SK-N-MC (cell line): ENCODE measurements around the gene SMURF2.

Experiments used
- DNase-seq: peaks from one replicate; pipeline ENCODE4 v3.0.0-alpha.2; 2011; ENCODE audit warnings: low read depth, low spot score
- H3K27ac ChIP-seq: fragments of 200-600 bp; sonication (generic); 2 replicates; pipeline ENCODE4 v1.5.1; 2016; ENCODE audit warnings: mixed run types
- H3K36me3 ChIP-seq: fragments of 200-600 bp; sonication (generic); 2 replicates; pipeline ENCODE4 v1.6.1; 2017; ENCODE audit warnings: antibody characterized with exemption, low read length, mixed read lengths; ENCODE audit not compliant: insufficient read depth
- H3K4me3 ChIP-seq: fragments of 200-600 bp; sonication (generic); 2 replicates; pipeline ENCODE4 v1.5.1; 2016
- H3K9ac ChIP-seq: fragments of 200-600 bp; sonication (generic); 2 replicates; pipeline ENCODE4 v1.8.0; 2017; ENCODE audit warnings: mixed run types, mixed read lengths; ENCODE audit not compliant: insufficient read length
- H3K9me3 ChIP-seq: fragments of 200-600 bp; sonication (generic); 2 replicates; pipeline ENCODE4 v1.6.1; 2017; ENCODE audit warnings: low read depth, mild to moderate bottlenecking, antibody characterized with exemption, low read length, moderate library complexity, mixed read lengths
- EZH2 ChIP-seq: fragments of 200-600 bp; sonication (generic); IDR thresholded peaks from one replicate; pipeline ENCODE4 v1.6.1; 2017; ENCODE audit warnings: antibody characterized with exemption
- FOXP2 ChIP-seq: optimal IDR thresholded peaks from 2 replicates; pipeline ENCODE3; 2011; ENCODE audit warnings: mild to moderate bottlenecking, moderate library complexity; ENCODE audit not compliant: insufficient read depth; ENCODE audit errors: extremely low read length, control extremely low read depth
- POLR2AphosphoS5 ChIP-seq: IDR thresholded peaks from 2 replicates; pipeline ENCODE4 v1.6.1; 2012; ENCODE audit warnings: mild to moderate bottlenecking, low read depth, low read length, borderline replicate concordance

Gene SMURF2

DNA sequence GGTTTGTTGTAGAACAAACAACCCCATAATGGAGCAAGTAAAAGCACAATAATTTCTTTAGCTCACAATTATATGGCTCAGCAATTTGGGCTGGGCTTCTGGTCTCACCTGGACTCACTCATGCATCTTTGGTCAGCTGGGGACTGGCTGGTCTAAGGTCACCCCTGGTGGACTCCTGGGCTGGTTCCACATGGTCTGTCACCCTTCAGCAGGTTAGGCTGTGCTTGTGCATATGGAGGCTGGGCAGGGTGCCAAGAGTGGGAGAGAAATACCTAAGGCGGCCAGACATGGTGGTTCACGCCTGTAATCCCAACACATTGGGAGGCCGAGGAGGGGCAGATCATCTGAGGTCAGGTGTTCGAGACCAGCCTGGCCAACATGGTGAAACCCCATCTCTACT, 27.0 kb upstream of the SMURF2 start:
- TF ChIP-seq EZH2 (no peak), FOXP2 (no peak)

DNA sequence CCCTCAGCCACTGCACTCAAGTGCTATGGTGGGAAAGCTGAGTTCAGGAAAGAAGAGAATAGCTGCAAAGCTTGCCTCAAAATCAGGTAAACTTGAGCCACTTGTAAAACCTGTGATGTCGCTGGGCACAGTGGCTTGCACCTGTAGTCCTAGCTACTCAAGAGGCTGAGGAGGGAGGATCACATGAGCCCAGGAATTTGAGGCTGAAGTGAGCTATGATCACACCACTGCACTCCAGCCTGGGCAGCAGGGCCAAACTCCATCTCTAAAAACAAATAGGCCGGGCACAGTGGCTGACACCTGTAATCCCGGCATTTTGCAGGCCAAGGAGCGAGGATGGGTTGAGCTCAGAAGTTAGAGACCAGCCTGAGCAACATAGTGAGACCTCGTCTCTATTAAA, 26.4 kb upstream of the SMURF2 start:
- Histone ChIP-seq H3K27ac (no peak overlapping the region), H3K4me3 (no peak overlapping the region), H3K9ac (no peak overlapping the region), H3K36me3 (no peaks in the 10 kb centered on the region), H3K9me3 (no peaks in the 10 kb centered on the region)
- no peak for TF ChIP-seq EZH2
- no peak for TF ChIP-seq FOXP2
- TF ChIP-seq POLR2AphosphoS5, result no peak
- DNase-seq, result no peak

More for the DNA sequence above, 27.0 kb upstream of the SMURF2 start:
- no peaks in the 10 kb centered on the region for H3K9me3 ChIP-seq
- H3K4me3 ChIP-seq, result no peak overlapping the region
- DNase-seq, result no peak
- no peak overlapping the region for H3K9ac ChIP-seq
- no peak overlapping the region for H3K27ac ChIP-seq
- H3K36me3 ChIP-seq, result no peaks in the 10 kb centered on the region

DNA sequence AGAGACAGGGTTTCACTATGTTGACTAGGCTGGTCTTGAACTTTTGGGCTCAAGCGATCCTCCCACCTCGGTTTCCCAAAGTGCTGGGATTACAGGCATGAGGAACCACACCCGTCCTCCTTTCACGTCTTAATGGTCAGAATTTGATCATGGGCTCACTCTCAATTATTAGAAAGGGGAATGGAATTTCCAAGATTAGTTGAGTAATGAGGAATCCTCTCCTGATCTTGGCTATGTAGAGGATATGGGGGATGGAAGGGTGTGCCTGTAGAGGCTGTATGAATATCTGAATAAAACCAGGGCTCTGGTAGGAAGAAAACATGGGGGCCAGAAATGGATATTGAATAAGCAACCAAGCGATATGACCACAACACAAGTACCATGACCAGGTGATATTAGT, 25.9 kb upstream of the SMURF2 start:
- no peak overlapping the region for H3K9ac ChIP-seq
- no peak overlapping the region for H3K27ac ChIP-seq
- DNase-seq, result no peak
- no peaks in the 10 kb centered on the region for H3K36me3 ChIP-seq
- no peak overlapping the region for H3K4me3 ChIP-seq
- H3K9me3 ChIP-seq, result no peaks in the 10 kb centered on the region
- no peak for TF ChIP-seq EZH2
- no peak for TF ChIP-seq POLR2AphosphoS5
- TF ChIP-seq FOXP2, result no peak

DNA sequence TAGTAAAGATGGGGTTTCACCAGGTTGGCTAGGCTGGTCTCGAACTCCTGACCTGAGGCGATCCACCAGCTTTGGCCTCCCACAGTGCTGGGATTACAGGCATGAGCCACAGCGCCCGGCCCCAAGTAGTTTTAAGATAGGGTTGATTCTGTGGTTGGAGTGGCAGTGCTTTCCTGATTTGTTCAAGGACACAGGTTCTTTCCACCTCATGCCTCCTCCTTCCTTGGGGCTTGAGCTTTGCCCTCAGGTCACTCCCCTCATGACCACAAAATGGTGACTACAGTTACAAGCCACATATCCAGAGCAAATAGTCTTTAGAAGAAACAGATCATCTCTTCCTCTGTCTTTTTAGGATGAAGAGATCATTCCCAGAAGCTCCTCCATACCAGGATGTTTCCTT, 25.3 kb upstream of the SMURF2 start:
- no peaks in the 10 kb centered on the region for H3K9me3 ChIP-seq
- TF ChIP-seq EZH2, result no peak
- TF ChIP-seq POLR2AphosphoS5, result no peak
- TF ChIP-seq FOXP2, result no peak
- no peak overlapping the region for H3K9ac ChIP-seq
- H3K36me3 ChIP-seq, result no peaks in the 10 kb centered on the region
- no peak overlapping the region for H3K4me3 ChIP-seq
- no peak overlapping the region for H3K27ac ChIP-seq
- no peak for DNase-seq

DNA sequence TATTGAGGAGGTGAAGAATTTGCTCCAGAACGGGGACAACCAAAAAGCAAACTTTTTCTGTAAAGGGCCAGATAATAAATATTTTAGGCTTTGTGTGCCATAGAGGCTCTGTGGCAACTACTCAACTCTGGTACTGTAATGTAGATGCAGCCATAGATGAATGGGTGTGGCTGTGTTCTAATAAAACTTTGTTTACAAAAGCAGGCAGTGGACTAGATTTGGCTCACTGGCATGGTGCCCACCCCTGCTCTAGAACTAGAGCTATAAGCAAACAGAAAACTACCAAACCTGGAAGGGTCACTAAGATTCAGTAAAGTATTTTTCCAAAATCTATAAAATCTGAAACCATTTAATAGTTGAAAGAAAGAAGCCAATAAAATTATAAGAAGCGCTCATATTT, 24.6 kb upstream of the SMURF2 start:
- no peaks in the 10 kb centered on the region for H3K9me3 ChIP-seq
- H3K9ac ChIP-seq, result no peak overlapping the region
- no peak for TF ChIP-seq EZH2
- no peak for TF ChIP-seq FOXP2
- no peak for TF ChIP-seq POLR2AphosphoS5
- no peak for DNase-seq
- H3K4me3 ChIP-seq, result no peak overlapping the region
- no peak overlapping the region for H3K27ac ChIP-seq
- no peaks in the 10 kb centered on the region for H3K36me3 ChIP-seq

DNA sequence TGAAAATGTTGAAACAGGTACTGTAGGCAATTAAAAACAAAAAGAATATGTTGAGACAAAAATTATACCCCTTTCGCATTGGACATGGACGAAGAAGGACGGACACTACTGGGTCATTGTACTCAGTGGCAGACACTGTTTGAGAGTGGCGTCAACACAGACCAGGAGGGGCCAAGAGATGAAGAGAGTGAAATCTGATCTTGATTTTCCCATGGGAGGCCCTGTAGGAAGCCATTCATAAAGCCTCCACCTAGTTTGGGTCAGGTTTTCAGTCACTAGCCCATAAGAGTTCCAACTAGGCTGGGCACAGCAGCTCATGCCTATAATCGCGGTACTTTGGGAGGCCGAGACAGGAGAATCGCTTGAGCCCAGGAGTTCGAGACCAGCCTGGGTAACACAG, 23.6 kb upstream of the SMURF2 start:
- H3K9me3 ChIP-seq, result no peaks in the 10 kb centered on the region
- DNase-seq, result no peak
- no peak overlapping the region for H3K27ac ChIP-seq
- no peak overlapping the region for H3K4me3 ChIP-seq
- no peak overlapping the region for H3K9ac ChIP-seq
- no peaks in the 10 kb centered on the region for H3K36me3 ChIP-seq
- TF ChIP-seq POLR2AphosphoS5 (no peak), EZH2 (no peak), FOXP2 (no peak)

DNA sequence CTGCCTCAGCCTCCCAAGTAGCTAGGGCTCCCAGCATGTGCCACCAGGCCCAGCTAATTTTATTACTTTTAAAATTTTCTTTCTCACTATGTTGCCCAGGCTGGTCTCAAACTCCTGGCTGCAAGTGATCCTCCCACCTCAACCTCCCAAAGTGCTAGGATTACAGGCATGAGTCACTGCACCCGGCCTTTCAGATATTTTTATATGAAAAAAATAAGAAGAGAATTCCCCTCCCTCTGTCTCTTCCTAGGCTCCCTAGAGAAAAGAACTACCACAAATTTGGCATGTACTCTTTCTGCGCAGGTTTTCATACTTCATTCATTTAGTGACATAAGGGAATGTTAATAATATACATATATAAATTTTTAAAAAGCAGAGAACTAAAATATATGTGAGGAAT, 21.7 kb upstream of the SMURF2 start:
- Histone ChIP-seq H3K4me3 (no peak overlapping the region), H3K36me3 (no peaks in the 10 kb centered on the region), H3K27ac (no peak overlapping the region), H3K9ac (no peak overlapping the region), H3K9me3 (no peaks in the 10 kb centered on the region)
- TF ChIP-seq EZH2, result no peak
- TF ChIP-seq FOXP2, result no peak
- TF ChIP-seq POLR2AphosphoS5, result no peak
- no peak for DNase-seq

DNA sequence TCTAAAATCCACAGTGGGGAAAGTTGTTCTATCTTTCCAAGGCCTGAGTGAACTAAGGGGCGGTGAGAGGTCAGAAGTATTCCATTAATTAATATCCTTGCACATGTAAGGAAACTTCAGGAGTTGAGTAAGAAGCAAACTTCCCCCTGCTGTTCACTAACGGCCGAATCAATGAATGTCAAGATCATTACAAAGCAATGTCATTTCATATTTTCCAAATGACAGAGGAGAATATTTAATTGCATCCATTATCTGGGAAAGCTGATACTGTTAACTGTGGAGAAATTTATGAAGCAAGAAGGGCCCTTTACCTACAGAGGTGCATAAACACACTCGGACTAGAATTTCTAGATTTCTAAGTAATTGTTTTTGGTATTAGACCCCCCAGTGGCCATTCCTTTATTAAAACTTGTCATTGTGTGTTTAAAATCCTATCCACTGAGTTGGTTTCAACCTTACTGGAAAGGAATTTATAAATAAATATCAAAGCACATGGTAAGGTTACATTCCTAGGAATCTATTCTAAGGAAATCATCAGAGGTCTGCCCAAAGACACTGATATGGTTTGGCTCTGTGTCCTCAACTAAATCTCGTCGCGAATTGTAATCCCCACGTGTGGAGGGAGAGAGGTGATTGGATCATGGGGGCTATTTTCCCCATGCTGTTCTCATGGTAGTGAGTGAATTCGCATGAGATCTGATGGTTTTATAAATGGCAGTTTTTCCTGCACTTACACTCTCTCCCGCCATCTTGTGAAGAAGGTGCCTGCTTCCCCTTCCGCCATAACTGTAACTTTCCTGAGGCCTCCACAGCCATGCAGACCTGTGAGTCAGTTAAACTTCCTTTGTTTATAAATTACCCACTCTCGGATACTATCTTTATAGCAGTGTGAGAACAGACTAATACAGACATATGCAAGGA, 20.4 kb upstream of the SMURF2 start:
- H3K27ac ChIP-seq, result no peak overlapping the region
- no peaks in the 10 kb centered on the region for H3K9me3 ChIP-seq
- TF ChIP-seq POLR2AphosphoS5, result no peak
- no peak for TF ChIP-seq EZH2
- no peak for TF ChIP-seq FOXP2
- H3K9ac ChIP-seq, result no peak overlapping the region
- no peak overlapping the region for H3K4me3 ChIP-seq
- no peak for DNase-seq
- H3K36me3 ChIP-seq, result no peaks in the 10 kb centered on the region

DNA sequence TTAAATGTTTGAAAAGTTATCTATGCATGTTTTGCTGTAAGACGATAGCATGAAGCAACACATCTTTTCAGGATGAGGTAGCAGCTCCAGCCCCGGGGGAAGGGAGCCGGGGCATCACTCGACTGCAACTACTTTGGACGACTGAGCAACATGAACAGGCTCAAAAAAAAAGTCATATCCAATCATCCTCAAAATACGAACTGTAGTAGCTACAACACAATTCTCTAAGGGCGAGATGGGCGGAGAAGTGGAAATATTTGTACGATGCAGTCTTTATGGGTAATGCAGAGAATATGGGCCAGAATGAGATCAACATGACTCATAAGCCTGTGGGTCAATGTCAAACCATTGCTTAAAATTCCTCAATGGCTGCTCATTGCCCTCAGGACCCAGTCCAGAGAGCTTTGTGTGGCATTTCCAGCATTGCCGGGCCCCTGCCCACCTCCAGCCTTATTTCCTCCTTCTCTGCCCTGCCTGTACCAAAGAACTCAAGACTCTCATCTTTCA, 17.7 kb upstream of the SMURF2 start:
- H3K4me3 ChIP-seq, result no peak overlapping the region
- no peak overlapping the region for H3K27ac ChIP-seq
- H3K36me3 ChIP-seq, result no peaks in the 10 kb centered on the region
- no peak for DNase-seq
- H3K9ac ChIP-seq, result no peak overlapping the region
- no peaks in the 10 kb centered on the region for H3K9me3 ChIP-seq
- TF ChIP-seq FOXP2 (no peak), EZH2 (no peak), POLR2AphosphoS5 (no peak)
